Activated CD8-positive, alpha-beta memory T cell treated with anti-CD3 and anti-CD28 coated beads, Interleukin-2, amount 10 ng/mL, durations not matched to agents 7 days and 5 days (primary cell): ENCODE results near the gene GNAT2. TPM values are rescaled to one million over a fixed set of nuclear protein-coding genes. Genes with fewer than 3 reads are reported as not detected.

ENCODE experiments used
- ATAC-seq: fragments of 150-1000 bp; cut with Tn5 transposase; one replicate; pipeline ENCODE4 v1.10.0; 2021; ENCODE audit warnings: moderate library complexity
- CTCF ChIA-PET: fragments of 350-600 bp; sonication (Branson Sonifier 250); formaldehyde crosslinking; loops from one replicate; lab custom pipeline; 2021; ENCODE audit warnings: antibody characterized with exemption; lab: Charles Lee
- DNase-seq: peaks from one replicate; pipeline ENCODE4 v3.0.0-alpha.2; 2020
- H3K27ac Mint-ChIP-seq: one replicate; pipeline ENCODE4 v1.8.0; 2021; ENCODE audit warnings: mild to moderate bottlenecking, mixed read lengths
- H3K27me3 Mint-ChIP-seq: one replicate; pipeline ENCODE4 v1.8.0; 2021; ENCODE audit warnings: mixed read lengths
- H3K36me3 Mint-ChIP-seq: one replicate; pipeline ENCODE4 v1.8.0; 2021; ENCODE audit warnings: mild to moderate bottlenecking, mixed read lengths
- H3K4me1 Mint-ChIP-seq: one replicate; pipeline ENCODE4 v1.8.0; 2021; ENCODE audit warnings: mixed read lengths
- H3K4me3 Mint-ChIP-seq: one replicate; pipeline ENCODE4 v1.8.0; 2021; ENCODE audit warnings: mild to moderate bottlenecking, moderate library complexity, mixed read lengths
- H3K9me3 Mint-ChIP-seq: one replicate; pipeline ENCODE4 v1.8.0; 2022; ENCODE audit warnings: low read depth, mixed read lengths
- total RNA-seq, 2 experiments: library from RNA; stranded (reverse); gene quantifications; one replicate each; pipeline ENCODE4 v1.2.3, GENCODE V29; 2021

The GNAT2 gene
- total RNA-seq, 2 experiments from 2014 or later: not detected

GRCh38 chr1:109655615-109656519 is 36.5 kb upstream of the GNAT2 start, which contains the start of gene GSTM4:
GSTM4 (plus strand) TSS chr1:109656099; CDS start chr1:109656390, 291 bp downstream.
- peak; percentile 73 for DNase-seq
- Mint-ChIP-seq H3K9me3 (no peaks in the 10 kb centered on the region), H3K4me3 (peak within 1 kb of the TSS; percentile 79), H3K36me3 (no peaks in the 10 kb centered on the region), H3K27me3 (peaks cover 34% of the 10 kb centered on the region), H3K4me1 (peaks cover 10% of the 10 kb centered on the region), H3K27ac (peak within 1 kb of the TSS; percentile 48)
- CTCF ChIA-PET: interaction anchor here (0.7 to 7.5 kb wide), 8 partner anchors 15 to 329 kb away, joined by 3 to 82 read pairs (median 4); partner anchors contain the start of genes AHCYL1 and GNAI3
- peak; percentile 93 for ATAC-seq

- Mint-ChIP-seq H3K27me3 (peaks cover 44% of the 10 kb centered on the region), H3K9me3 (no peaks in the 10 kb centered on the region), H3K27ac (no peak overlapping the region), H3K36me3 (no peaks in the 10 kb centered on the region), H3K4me3 (no peak overlapping the region), H3K4me1 (peaks cover 10% of the 10 kb centered on the region)
- peak; percentile 29 for DNase-seq
- ATAC-seq: no peak
- CTCF ChIA-PET: interaction anchor here (7.5 kb wide), 1 partner anchor 13 kb away, joined by 82 read pairs; no protein-coding TSS in a partner anchor
Measured at GRCh38 chr1:109654519-109654918, 35.1 kb upstream of the GNAT2 start.

- CTCF ChIA-PET: interaction anchor here (1.3 to 5.6 kb wide), 3 partner anchors 13 to 358 kb away, joined by 5 to 98 read pairs (median 50); no protein-coding TSS in a partner anchor
- Mint-ChIP-seq H3K27me3 (peaks cover 44% of the 10 kb centered on the region), H3K9me3 (no peaks in the 10 kb centered on the region), H3K4me3 (no peak overlapping the region), H3K4me1 (peaks cover 16% of the 10 kb centered on the region), H3K27ac (no peak overlapping the region), H3K36me3 (no peaks in the 10 kb centered on the region)
- DNase-seq (no peak), ATAC-seq (no peak)
Measured at GRCh38 chr1:109653306-109653705, 33.9 kb upstream of the GNAT2 start.

GRCh38 chr1:109652402-109652801 is 33.0 kb upstream of the GNAT2 start:
- CTCF ChIA-PET: interaction anchor here (1.3 to 5.6 kb wide), 7 partner anchors 9 to 359 kb away, joined by 4 to 98 read pairs (median 18); partner anchors contain the start of gene AHCYL1
- no peaks in the 10 kb centered on the region for H3K36me3 Mint-ChIP-seq
- no peak overlapping the region for H3K4me3 Mint-ChIP-seq
- no peak overlapping the region for H3K27ac Mint-ChIP-seq
- ATAC-seq (no peak), DNase-seq (no peak)
- peaks cover 44% of the 10 kb centered on the region for H3K27me3 Mint-ChIP-seq
- H3K9me3 Mint-ChIP-seq: no peaks in the 10 kb centered on the region
- H3K4me1 Mint-ChIP-seq: peaks cover 16% of the 10 kb centered on the region

- CTCF ChIA-PET: interaction anchor here (0.7 to 5.6 kb wide), 16 partner anchors 7 to 364 kb away, joined by 3 to 98 read pairs (median 7); partner anchors contain the start of gene AHCYL1
- peaks cover 15% of the 10 kb centered on the region for H3K4me1 Mint-ChIP-seq
Measured at GRCh38 chr1:109650609-109651008, 31.2 kb upstream of the GNAT2 start.

GRCh38 chr1:109649491-109649914 is 30.1 kb upstream of the GNAT2 start:
- peaks cover 40% of the 10 kb centered on the region for H3K27me3 Mint-ChIP-seq
- H3K4me1 Mint-ChIP-seq: peaks cover 7% of the 10 kb centered on the region
- no peaks in the 10 kb centered on the region for H3K36me3 Mint-ChIP-seq
- CTCF ChIA-PET: interaction anchor here (1.0 to 5.6 kb wide), 12 partner anchors 9 to 335 kb away, joined by 4 to 98 read pairs (median 7); partner anchors contain the start of gene AHCYL1
- DNase-seq: peak; percentile 21
- no peak overlapping the region for H3K4me3 Mint-ChIP-seq
- H3K9me3 Mint-ChIP-seq: no peaks in the 10 kb centered on the region
- ATAC-seq: no peak
- no peak overlapping the region for H3K27ac Mint-ChIP-seq

More at GRCh38 chr1:109650609-109651008, 31.2 kb upstream of the GNAT2 start:
- Mint-ChIP-seq H3K27ac (no peak overlapping the region), H3K9me3 (no peaks in the 10 kb centered on the region), H3K27me3 (peaks cover 44% of the 10 kb centered on the region), H3K36me3 (no peaks in the 10 kb centered on the region), H3K4me3 (no peak overlapping the region)
- ATAC-seq: no peak
- DNase-seq: no peak

- CTCF ChIA-PET: interaction anchor here (2.0 to 9.1 kb wide), 4 partner anchors 7 to 340 kb away, joined by 18 to 269 read pairs (median 142); partner anchors contain the start of gene AHCYL1
- Mint-ChIP-seq H3K4me1 (peaks cover 18% of the 10 kb centered on the region), H3K27me3 (peaks cover 2% of the 10 kb centered on the region), H3K9me3 (no peaks in the 10 kb centered on the region), H3K36me3 (no peaks in the 10 kb centered on the region), H3K27ac (no peak overlapping the region), H3K4me3 (no peak overlapping the region)
- DNase-seq (no peak), ATAC-seq (no peak)
Measured at GRCh38 chr1:109644670-109645069, 25.3 kb upstream of the GNAT2 start.

- Mint-ChIP-seq H3K9me3 (no peaks in the 10 kb centered on the region), H3K27me3 (peaks cover 2% of the 10 kb centered on the region), H3K27ac (no peak overlapping the region), H3K4me1 (peaks cover 11% of the 10 kb centered on the region), H3K4me3 (no peak overlapping the region), H3K36me3 (no peaks in the 10 kb centered on the region)
- CTCF ChIA-PET: interaction anchor here (0.6 to 9.1 kb wide), 14 partner anchors 8 to 367 kb away, joined by 3 to 269 read pairs (median 4); partner anchors contain the start of genes AHCYL1, CYB561D1, GNAI3 and GSTM4
- DNase-seq: peak; percentile 93
- peak; percentile 97 for ATAC-seq
Measured at GRCh38 chr1:109643385-109644230, 24.2 kb upstream of the GNAT2 start.

- H3K36me3 Mint-ChIP-seq: no peaks in the 10 kb centered on the region
- CTCF ChIA-PET: interaction anchor here (0.8 to 10.0 kb wide), 12 partner anchors 9 to 368 kb away, joined by 3 to 269 read pairs (median 22); partner anchors contain the start of genes AHCYL1, AMPD2, CYB561D1 and GNAT2
- no peak for DNase-seq
- H3K4me3 Mint-ChIP-seq: no peak overlapping the region
- H3K27ac Mint-ChIP-seq: no peak overlapping the region
- H3K27me3 Mint-ChIP-seq: peaks cover 2% of the 10 kb centered on the region
- H3K9me3 Mint-ChIP-seq: no peaks in the 10 kb centered on the region
- no peak for ATAC-seq
- H3K4me1 Mint-ChIP-seq: peaks cover 11% of the 10 kb centered on the region
Measured at GRCh38 chr1:109642626-109643025, 23.2 kb upstream of the GNAT2 start.

- ATAC-seq (no peak), DNase-seq (no peak)
- H3K9me3 Mint-ChIP-seq: no peaks in the 10 kb centered on the region
- no peak overlapping the region for H3K27ac Mint-ChIP-seq
- H3K27me3 Mint-ChIP-seq: peaks cover 2% of the 10 kb centered on the region
- H3K4me1 Mint-ChIP-seq: peaks cover 11% of the 10 kb centered on the region
- H3K36me3 Mint-ChIP-seq: no peaks in the 10 kb centered on the region
- H3K4me3 Mint-ChIP-seq: no peak overlapping the region
- CTCF ChIA-PET: interaction anchor here (0.8 to 10.0 kb wide), 18 partner anchors 9 to 372 kb away, joined by 3 to 269 read pairs (median 26); partner anchors contain the start of genes AHCYL1, AMIGO1, AMPD2 and CYB561D1
Measured at GRCh38 chr1:109641861-109642260, 22.4 kb upstream of the GNAT2 start.

GRCh38 chr1:109641078-109641740 is 21.8 kb upstream of the GNAT2 start:
- H3K4me3 Mint-ChIP-seq: no peak overlapping the region
- no peaks in the 10 kb centered on the region for H3K9me3 Mint-ChIP-seq
- ATAC-seq (no peak), DNase-seq (peak; percentile 22)
- peaks cover 2% of the 10 kb centered on the region for H3K27me3 Mint-ChIP-seq
- peaks cover 11% of the 10 kb centered on the region for H3K4me1 Mint-ChIP-seq
- no peak overlapping the region for H3K27ac Mint-ChIP-seq
- CTCF ChIA-PET: interaction anchor here (0.5 to 10.0 kb wide), 39 partner anchors 10 to 388 kb away, joined by 3 to 269 read pairs (median 6); partner anchors contain the start of genes AHCYL1, AMIGO1, AMPD2 and CYB561D1
- no peaks in the 10 kb centered on the region for H3K36me3 Mint-ChIP-seq
